Hindlimb muscle (tissue), 1 donor: ENCODE results near the gene AMPD1. TPM values are rescaled to one million over a fixed set of nuclear protein-coding genes. Genes with fewer than 3 reads are reported as not detected.

Experiments
- DNase-seq: peaks from one replicate; pipeline ENCODE4 v3.0.0-alpha.2; 2013
- polyA plus RNA-seq: library from polyadenylated mRNA; unstranded; fragments of 120-200 nt; gene quantifications from one replicate; pipeline ENCODE4 v1.2.1, GENCODE V29; 2013; ENCODE audit not compliant: insufficient read length

The AMPD1 gene
- polyA plus RNA-seq, 1 donor = 142 TPM

DNA sequence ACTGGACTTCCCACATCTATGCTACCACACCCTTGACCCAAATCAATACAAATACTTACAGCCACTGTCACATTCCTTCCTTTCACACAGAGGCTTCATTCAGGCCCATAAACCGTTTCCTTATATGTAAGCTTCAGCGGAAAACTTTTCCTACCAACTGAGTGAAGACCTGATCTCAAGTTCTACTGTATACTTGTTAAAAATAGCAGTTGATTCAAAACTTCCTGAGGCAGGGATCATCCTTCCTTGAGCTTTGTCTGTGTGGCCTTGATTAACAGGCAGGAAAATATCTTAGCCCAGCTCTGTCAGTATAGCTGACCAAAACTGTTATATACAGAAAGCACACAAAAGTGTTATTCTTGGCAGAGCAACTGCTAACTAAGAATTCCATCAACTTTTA lies 68.2 kb downstream of the AMPD1 start:
- no peak for DNase-seq

DNA sequence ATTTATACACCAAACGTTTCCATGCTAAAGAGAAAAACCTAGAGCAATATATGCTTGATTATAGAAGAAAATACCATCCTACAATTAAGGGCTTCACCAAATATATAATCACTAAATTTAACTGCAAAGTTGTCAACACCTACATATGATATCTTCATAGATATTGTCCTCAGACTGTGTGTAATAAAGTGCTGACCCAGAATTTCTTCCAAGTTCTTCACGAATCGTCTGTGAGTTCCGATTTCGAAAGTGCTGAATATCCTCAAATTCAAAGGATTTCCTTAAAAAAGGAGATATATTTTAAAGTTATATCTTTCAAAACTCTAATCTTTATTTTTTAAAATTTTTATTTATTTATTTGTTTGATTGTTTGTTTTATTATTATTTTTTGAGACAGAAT lies 72.0 kb downstream of the AMPD1 start:
- DNase-seq = no peak

Other genes with a start within 250 kb of the AMPD1 start
- gene TRIM33, start 184.3 kb downstream of the AMPD1 start, polyA plus RNA-seq = 19.3 TPM
- gene BCAS2, start 113.9 kb downstream of the AMPD1 start, polyA plus RNA-seq = 22.7 TPM
- gene DENND2C, start 25.5 kb downstream of the AMPD1 start, polyA plus RNA-seq = 10.1 TPM
- gene NRAS, start 21.2 kb upstream of the AMPD1 start, polyA plus RNA-seq = 46.5 TPM
- 432 TPM for gene CSDE1, start 62.4 kb upstream of the AMPD1 start, polyA plus RNA-seq
- gene SIKE1, start 85.1 kb upstream of the AMPD1 start, polyA plus RNA-seq = 25.3 TPM
- not detected for gene SYCP1, start 159.3 kb upstream of the AMPD1 start, polyA plus RNA-seq